NCI-H1417 treated with DMSO at 0.1 percent for 48 hours (cell line): ENCODE results near the gene PPP1CC.

Experiments
- DNase-seq: peaks from one replicate; lab custom pipeline; 2025; lab: John Stamatoyannopoulos, UW

PPP1CC gene

GRCh38 chr12:110725267-110725666, 17.4 kb downstream of the PPP1CC start:
- DNase-seq: no peak

GRCh38 chr12:110722892-110723291, 19.8 kb downstream of the PPP1CC start:
- DNase-seq: peak; percentile 31

GRCh38 chr12:110721570-110721969, 21.1 kb downstream of the PPP1CC start:
- DNase-seq: no peak

GRCh38 chr12:110720516-110720915, 22.2 kb downstream of the PPP1CC start:
- DNase-seq: no peak

GRCh38 chr12:110718222-110718908, 24.3 kb downstream of the PPP1CC start:
- DNase-seq: no peak

- DNase-seq: no peak
These were observed 25.7 kb downstream of the PPP1CC start for GRCh38 chr12:110717037-110717436.

- no peak for DNase-seq
These were observed 33.8 kb downstream of the PPP1CC start for GRCh38 chr12:110708917-110709316.

GRCh38 chr12:110705309-110705708, 37.4 kb downstream of the PPP1CC start:
- DNase-seq: no peak

GRCh38 chr12:110704750-110705149, 37.9 kb downstream of the PPP1CC start:
- no peak for DNase-seq

GRCh38 chr12:110704231-110704630, 38.5 kb downstream of the PPP1CC start:
- no peak for DNase-seq

- DNase-seq: no peak
These were observed 40.6 kb downstream of the PPP1CC start for GRCh38 chr12:110702081-110702480.

- no peak for DNase-seq
These were observed 42.9 kb downstream of the PPP1CC start for GRCh38 chr12:110699591-110700445.

GRCh38 chr12:110698171-110698902, 44.4 kb downstream of the PPP1CC start:
- no peak for DNase-seq

- DNase-seq: no peak
These were observed 45.5 kb downstream of the PPP1CC start for GRCh38 chr12:110697236-110697635.

GRCh38 chr12:110696283-110696682, 46.4 kb downstream of the PPP1CC start:
- DNase-seq: no peak

- DNase-seq: no peak
These were observed 48.3 kb downstream of the PPP1CC start for GRCh38 chr12:110694330-110694901.

GRCh38 chr12:110693731-110694130, 49.0 kb downstream of the PPP1CC start:
- DNase-seq: no peak

GRCh38 chr12:110690127-110690430, 52.6 kb downstream of the PPP1CC start:
- no peak for DNase-seq

- DNase-seq: no peak
These were observed 53.2 kb downstream of the PPP1CC start for GRCh38 chr12:110689281-110690126.

GRCh38 chr12:110688446-110689280, 54.0 kb downstream of the PPP1CC start, which contains the start of gene HVCN1:
Gene HVCN1 (minus strand): TSS chr12:110689115. CDS start chr12:110683245, 5,870 bp downstream.
- no peak for DNase-seq
